SIG-M5 treated with dmso at 0.1 percent for 504 hours (cell line): ENCODE results near the gene IRF4.

Experiments used
- DNase-seq: peaks from one replicate; lab custom pipeline; 2025; ENCODE audit not compliant: unreplicated experiment; lab: John Stamatoyannopoulos, UW

IRF4 gene

DNA sequence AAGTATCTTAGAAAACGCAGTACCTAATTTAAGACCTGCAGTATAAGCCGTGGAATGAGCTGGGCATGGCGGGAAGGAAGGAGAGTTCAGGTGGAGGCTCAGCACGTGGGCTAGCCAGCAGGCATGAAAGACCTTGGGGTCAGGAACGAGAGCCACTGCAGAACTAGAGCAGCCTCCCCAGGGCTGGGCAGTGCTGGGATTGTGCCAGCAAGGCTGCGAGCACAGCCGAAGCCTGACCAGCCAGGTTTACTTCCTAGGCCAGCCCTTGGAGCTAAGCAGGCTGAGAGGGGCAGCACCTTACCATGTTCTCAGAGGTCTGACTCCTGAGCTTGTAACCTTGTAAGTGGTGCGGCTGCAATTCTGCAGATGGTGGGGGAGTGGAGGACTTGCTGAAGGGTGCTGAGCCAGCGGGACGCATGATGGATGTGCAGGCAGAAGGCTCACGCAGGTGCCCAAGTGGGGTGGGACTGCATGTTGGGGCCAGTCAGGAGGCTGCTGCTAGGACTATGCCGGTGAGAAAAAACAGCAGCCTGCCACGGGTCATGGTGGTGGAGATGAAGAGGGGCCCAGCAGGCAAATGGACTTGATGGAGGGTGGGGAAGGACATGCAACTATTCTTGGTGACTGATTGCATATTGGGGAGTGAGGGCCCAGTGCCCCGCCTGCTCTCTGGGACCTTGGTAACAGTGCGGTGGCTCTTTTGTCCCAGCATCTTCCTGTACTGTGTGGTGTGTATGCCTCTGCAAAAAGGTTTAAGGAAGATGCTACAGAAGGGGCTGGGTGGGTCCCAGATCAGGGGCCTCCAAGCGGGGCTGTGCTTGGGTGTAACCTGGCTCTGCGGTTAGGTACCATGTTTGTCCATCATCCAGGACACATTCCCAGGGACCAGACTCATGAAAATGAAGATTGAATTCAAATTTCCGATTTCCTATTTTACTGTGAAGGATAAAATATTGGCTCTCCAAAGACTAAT, 37.6 kb upstream of the IRF4 start:
- no peak for DNase-seq

GRCh38 chr6:354631-355280, 36.8 kb upstream of the IRF4 start:
- DNase-seq = no peak

- DNase-seq = no peak
Measured at GRCh38 chr6:355373-356208, 36.0 kb upstream of the IRF4 start.

DNA sequence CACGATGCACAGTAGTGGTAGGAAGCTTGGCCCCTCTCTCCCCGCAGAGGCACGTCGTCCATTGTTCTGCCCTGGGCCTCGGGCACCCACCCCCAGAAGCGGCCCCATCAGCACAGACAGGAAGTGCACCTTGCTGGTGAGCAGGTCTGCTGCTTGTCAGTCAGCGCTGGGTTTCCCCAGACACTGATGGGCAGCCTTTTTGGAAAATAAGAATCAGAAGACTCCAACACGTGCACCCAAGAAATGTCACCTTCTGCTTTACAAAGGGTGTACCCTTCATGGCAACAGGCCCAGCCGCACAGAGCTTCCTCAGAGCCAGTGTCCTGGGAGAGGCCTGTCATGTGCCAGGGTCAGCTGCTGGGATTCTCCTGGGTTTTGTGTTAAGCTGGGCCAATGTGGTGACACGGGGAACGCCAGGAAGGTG, 34.7 kb upstream of the IRF4 start:
- no peak for DNase-seq

GRCh38 chr6:357261-357790, 34.2 kb upstream of the IRF4 start:
- DNase-seq = no peak

DNA sequence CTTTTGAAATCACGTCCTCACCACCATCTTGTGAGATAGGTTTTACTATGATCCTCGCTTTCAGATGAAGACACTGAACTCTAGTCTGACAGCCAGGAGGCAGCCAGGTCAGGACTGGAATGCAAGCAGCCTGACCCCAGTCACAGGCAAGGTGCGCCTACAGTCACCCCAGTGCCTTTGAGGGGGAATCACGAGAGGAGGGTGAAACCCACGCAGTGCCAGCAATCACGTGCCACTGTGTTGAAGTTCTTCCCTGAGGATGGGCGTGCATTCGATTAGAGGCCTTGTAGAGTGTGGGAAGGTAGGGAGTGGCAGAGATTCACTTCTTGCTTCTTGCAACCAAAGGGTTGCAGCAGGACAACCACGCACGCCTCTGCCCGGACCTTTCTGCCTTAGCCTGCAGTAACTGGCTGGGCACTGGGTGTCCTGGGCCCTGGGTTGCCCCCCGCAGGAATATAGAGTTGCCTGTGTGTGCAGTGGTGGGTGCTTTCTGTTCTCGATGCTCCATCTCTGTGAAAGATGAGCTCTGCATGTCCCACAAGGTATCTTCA, 33.7 kb upstream of the IRF4 start:
- DNase-seq = no peak

GRCh38 chr6:358432-358831, 33.1 kb upstream of the IRF4 start:
- DNase-seq = no peak

GRCh38 chr6:358847-359246, 32.7 kb upstream of the IRF4 start:
- DNase-seq = no peak

GRCh38 chr6:359261-360035, 32.1 kb upstream of the IRF4 start:
- DNase-seq = no peak

GRCh38 chr6:360349-360748, 31.2 kb upstream of the IRF4 start:
- no peak for DNase-seq

DNA sequence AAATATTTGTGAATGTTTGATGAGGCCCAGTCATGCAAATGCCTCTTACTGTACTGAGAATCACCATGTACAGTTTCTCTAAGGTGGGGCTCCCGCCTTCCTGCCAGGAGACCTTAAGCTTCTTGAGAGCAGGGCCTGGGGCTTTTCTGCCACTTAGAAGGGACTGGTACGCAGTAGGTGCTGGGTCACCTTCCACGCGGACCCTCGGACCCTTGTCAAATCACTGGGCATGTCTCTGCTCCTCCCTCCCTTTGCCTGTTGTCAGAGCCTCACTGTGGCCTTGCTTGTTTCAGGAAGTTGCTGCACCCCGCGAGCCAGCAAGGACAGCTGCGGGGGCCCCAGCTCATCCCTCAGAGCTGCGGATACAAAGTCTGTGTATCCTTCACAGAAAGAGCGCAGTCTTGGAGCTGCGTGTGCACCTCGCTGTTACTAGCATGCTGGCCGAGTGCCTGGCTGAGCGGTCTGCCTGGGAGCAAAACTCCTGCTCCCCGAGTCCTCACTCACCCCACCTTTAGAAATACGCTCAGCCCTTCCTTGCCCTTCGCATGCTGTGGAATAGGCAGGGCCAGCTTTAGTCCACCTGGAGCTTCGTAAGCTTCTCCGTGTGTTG, 30.7 kb upstream of the IRF4 start:
- no peak for DNase-seq

DNA sequence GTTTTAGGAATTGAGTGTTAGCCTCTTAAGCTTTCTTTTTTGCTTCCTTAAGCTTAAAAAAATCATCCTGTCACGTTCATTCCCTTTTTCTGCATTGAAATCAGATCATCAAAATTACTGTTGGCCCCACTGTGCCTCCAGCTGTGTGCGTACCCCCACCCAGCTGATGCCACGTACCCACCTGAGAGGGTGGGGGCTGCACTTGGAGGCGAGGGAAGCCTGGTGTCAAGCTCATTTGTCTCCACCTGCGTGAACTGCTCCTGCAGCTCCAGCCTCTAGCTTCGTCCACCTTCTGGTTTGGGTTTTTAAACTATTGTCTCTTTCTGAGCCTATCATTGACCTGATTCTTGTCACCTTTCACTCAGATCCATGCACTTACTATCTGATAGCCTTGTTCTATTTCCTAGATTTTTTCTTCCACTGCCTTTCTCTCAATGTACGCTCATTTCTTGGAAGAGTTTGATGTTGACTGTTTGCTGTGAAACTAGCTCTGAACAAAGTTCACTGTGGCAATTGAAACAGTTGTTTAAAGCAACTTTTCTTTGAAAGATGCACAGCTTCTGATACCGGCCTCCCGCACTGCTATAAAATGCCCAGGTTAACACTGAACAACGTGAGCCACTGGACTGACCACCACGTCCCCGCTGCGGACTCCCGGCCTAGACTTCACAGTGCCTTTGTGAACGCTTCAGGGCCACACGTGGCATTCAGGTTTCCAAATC, 30.0 kb upstream of the IRF4 start:
- no peak for DNase-seq

DNA sequence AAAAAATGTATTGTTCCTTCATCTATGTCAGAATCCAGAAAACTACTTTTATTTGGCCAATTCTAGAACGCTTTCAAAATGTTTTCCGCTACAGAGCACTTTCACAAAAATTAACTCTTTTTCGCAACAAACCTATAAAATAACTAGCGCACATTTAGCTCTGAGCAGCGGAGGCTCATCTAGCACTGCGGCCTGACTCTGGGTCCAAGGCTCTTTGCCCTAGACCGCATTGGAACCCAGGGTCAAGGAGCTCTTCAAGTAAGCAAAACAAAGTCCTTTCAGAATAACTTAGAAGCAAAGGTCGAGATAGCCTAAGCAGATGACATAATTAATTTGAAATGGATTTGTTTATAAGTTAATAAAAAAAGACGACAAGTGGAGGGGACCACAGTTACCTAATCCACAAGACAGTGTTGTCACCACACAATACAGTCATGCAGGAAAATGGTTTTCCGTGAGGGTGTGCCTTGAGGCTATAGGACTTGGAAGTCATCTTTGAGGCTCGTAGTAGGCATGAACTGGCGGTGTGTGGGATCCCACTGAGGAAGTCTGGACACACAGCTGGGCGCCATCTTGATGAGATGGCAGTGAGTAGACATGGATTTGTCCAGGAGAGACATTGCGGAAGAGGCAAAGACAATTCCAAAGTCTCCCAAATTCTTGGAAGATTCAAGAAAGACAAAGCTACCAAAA, 29.2 kb upstream of the IRF4 start:
- no peak for DNase-seq

GRCh38 chr6:362924-363249, 28.7 kb upstream of the IRF4 start:
- no peak for DNase-seq

- no peak for DNase-seq
Measured at GRCh38 chr6:363291-363690, 28.3 kb upstream of the IRF4 start.

DNA sequence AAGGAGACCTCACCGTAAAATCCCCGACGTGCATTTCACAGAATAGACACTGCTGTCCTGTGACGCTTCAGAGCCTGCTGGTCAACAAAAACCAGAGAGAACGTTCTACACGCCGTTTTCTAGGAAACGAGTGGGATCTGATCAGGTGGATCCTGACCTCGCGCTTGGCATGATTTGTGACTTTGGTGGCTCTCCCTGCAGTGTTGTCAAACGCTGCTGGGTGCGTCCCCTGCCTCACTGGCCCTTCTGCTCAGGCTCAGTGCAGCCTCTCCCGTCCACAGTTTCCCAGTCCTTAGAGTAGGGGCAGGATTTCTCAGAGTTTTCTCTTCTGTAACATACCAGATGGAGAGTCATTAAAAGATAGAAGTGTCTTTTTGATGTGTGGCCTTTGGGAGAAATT, 27.6 kb upstream of the IRF4 start:
- no peak for DNase-seq

DNA sequence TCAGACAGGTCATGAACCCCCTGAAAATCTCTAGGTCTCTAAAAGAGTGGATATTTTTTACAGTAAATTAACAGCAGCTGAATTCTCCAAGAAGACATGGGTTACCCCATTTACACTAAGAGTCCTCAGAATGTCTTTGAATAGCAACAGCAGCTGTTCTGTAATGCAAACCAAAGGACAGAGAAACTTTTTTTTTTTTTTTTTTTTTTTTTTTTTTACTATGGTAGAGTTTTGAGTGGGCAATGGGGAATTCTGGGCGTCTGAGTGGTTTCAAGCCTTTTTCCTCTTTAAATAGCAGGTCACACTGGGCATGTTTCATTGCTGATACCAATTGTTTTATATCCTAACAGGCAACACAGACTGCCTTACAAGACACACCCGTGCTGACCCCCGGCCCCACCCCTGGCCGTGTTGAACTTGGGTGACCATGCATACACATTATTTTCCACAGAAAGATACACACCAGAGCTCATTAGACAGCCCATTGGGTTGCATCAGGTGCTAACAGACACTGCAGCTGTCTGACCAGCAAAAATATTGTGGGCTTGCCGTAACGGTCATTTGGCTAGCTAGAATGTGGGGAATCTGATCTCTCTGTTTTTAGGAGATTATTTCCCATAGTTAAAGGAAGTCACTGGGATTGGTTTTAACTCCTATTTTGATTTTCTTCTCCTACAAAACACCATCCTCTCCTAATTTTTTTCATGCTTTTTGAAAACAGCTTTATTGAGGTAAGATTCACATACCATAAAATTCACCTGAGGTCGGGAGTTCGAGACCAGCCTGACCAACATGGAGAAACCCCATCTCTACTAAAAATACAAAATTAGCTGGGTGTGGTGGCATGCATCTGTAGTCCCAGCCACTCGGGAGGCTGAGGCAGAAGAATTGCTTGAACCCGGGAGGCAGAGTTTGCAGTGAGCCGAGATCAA, 26.7 kb upstream of the IRF4 start:
- DNase-seq = no peak

DNA sequence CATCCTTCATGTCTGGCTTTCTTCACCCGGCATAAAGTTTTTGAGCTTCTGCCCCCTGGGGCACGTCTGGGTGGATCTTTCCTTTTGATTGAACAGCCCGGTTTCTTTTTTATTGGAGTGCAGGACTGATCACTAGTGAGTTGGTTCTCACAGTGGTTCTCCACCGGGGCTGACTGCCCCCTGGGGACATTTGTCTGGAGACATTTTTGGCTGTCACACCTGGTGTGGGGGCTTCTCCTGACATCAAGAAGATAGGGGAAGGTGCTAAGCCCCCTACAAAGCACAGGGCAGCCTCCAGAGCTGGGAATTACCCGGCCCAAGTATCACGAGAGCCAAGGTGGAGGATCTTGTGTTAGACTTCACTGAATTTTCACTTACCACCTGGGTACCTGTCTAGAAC, 25.7 kb upstream of the IRF4 start:
- no peak for DNase-seq
